Right lobe of liver (tissue), 6 donors: Measurements from ENCODE around the gene TSPAN8. TPM values are rescaled to one million over a fixed set of nuclear protein-coding genes. Genes with fewer than 3 reads are reported as not detected.
A peak's percentile ranks its signal among the peaks of the same experiment; 100 is the strongest.

Source experiments
- ATAC-seq, 4 donors: fragments of 200-7000 bp; cut with Tn5 transposase; one replicate each; pipeline ENCODE4 v1.9.1; 2020; ENCODE audit warnings: mild to moderate bottlenecking in 4 of 4, moderate library complexity in 4 of 4
- DNase-seq, 3 donors: peaks; one replicate each; pipeline ENCODE4 v3.0.0-alpha.2; 2020
- H3K27ac ChIP-seq, 3 donors: fragments of 200-600 bp; one replicate each; pipeline ENCODE4 v1.8.0; 2022
- H3K27me3 ChIP-seq, 2 donors: fragments of 200-600 bp; one replicate each; pipeline ENCODE4 v1.8.0; 2022
- H3K36me3 ChIP-seq, 4 donors: fragments of 200-600 bp; sonication (generic) in 1 of 4; one replicate each; pipeline versions ENCODE4 v1.5.1 to v1.8.0; 2017 to 2022; ENCODE audit warnings: control low read depth in 1 of 4
- H3K4me1 ChIP-seq, 4 donors: fragments of 200-600 bp; sonication (generic) in 1 of 4; one replicate each; pipeline versions ENCODE4 v1.5.1 to v1.8.0; 2017 to 2022; ENCODE audit warnings: control low read depth in 1 of 4
- H3K4me3 ChIP-seq, 3 donors: fragments of 200-600 bp; one replicate each; pipeline ENCODE4 v1.8.0; 2022
- H3K9me3 ChIP-seq, 4 donors: fragments of 200-600 bp; sonication (generic) in 1 of 4; one replicate each; pipeline versions ENCODE4 v1.5.1 to v1.8.0; 2017 to 2022; ENCODE audit warnings: control low read depth in 1 of 4
- CTCF ChIP-seq, 4 donors: fragments of 200-600 bp in 3 of 4; fragments of 450-650 bp in 1 of 4; IDR thresholded peaks; one replicate each; pipeline versions ENCODE4 v1.5.1 to v1.8.0; 2016 to 2022; ENCODE audit warnings: antibody characterized with exemption in 4 of 4, mild to moderate bottlenecking in 2 of 4
- POLR2A ChIP-seq: fragments of 450-650 bp; IDR thresholded peaks from one replicate; pipeline ENCODE4 v1.6.1; 2017; ENCODE audit warnings: antibody characterized with exemption, mild to moderate bottlenecking
- WGBS: methylation state at CpG from one replicate; pipeline ENCODE4 v1.1.6; 2018; ENCODE audit warnings: low coverage, low lambda C conversion rate; ENCODE audit not compliant: insufficient coverage; ENCODE audit errors: missing lambda C conversion rate; 5-methylcytosine and 5-hydroxymethylcytosine counted together
- intact Hi-C, 2 donors: fragments of 100-400 bp; cut with DNase I; formaldehyde crosslinking; loops; one replicate each; pipeline versions ENCODE4 v1.11.2 to v1.14.1; 2022
- total RNA-seq, 6 experiments: library from RNA; depleted of rRNA in 2 of 6; stranded (reverse); fragments of >200 nt in 2 of 6; fragmentation: NEBNext Ultra II Directional in 3 of 6; extraction: Animal tissue kit (Norgen Biotek cat#: 25700) in 3 of 6; gene quantifications; one replicate each; pipeline versions ENCODE4 v1.1.0 to v1.2.4, GENCODE V29; 2016 to 2023
- donor health status: DM: no; HTN: yes; CAD: no.
- donor health status: DM: no; HTN: no; CAD: no.
- donor health status: DM: no; HTN: no; CAD: no.
- donor health status: DM: no; HTN: yes; CAD: no.
- donor health status: DM: no; HTN: yes; CAD: no.

TSPAN8 gene
- total RNA-seq, 6 experiments from 2014 or later = 2.0 to 12.6 (median 7.8) TPM

DNA sequence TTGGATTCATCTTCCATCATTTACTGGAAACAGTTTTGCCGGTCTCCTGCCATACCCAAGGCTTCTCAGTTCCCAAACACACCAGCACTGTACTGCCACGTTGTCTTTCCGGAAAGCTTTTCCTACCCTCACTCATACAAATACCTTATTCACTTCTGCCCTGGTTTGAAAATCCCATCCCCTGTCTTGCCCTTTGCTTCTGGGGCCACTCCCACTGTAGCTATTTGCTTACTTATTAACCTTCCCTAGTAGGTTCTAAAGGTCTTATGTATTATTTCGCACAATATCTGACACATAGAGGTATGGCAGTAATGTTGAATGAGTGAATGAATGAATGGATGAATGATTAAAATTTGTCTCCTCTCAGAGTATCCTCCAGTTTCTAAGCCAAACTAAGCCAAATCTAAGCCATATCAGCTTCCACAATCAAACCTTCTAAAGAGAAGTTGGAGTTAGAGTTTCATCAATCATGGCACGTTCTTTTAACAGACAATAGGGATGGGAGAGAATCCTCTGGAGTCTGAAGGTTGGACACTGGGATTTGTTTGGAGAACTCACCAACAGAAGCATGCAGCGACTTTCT, 18.6 kb downstream of the TSPAN8 start:
- TF ChIP-seq CTCF (IDR thresholded peaks at IDR 0.05) (no peak), POLR2A (no peak)
- Histone ChIP-seq H3K27me3 (no peaks in the 10 kb centered on the region), H3K4me1 (peaks cover 0 to 17% (median 5%) of the 10 kb centered on the region in 4 donors), H3K9me3 (no peaks in the 10 kb centered on the region), H3K36me3 (no peaks in the 10 kb centered on the region), H3K4me3 (no peak overlapping the region), H3K27ac (peak overlapping the region in 2 of 3 donors; percentile 14 to 18)
- peak; percentile 63 to 88 (median 81) for ATAC-seq
- peak in 1 of 3 donors; percentile 16 for DNase-seq
- intact Hi-C loops = no loop called here
- 47% methylated on average over 6 of the region's 6 CpGs for WGBS

DNA sequence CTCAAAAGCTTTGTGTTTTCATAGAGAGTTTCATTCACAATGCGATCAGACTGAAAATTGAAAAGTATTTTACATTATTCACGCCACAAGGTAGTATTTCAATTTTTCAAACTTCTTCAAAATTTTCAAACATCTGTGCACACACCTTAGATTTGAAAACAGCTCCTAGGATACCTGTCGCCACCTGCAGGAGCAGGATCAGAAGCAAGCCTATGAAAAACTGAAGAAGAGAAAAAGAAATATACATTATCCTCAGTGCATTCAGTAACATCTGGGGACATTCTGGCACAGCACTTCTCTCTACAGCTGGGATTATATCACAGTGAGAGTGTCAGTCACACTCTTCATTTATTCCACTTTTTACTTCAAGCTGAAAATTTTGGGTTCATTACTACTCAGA, 19.8 kb downstream of the TSPAN8 start:
- Histone ChIP-seq H3K4me1 (peaks cover 0 to 17% (median 5%) of the 10 kb centered on the region in 4 donors), H3K27me3 (no peaks in the 10 kb centered on the region), H3K27ac (no peak overlapping the region), H3K36me3 (no peaks in the 10 kb centered on the region), H3K4me3 (no peak overlapping the region), H3K9me3 (no peaks in the 10 kb centered on the region)
- ATAC-seq = no peak
- TF ChIP-seq POLR2A (no peak), CTCF (IDR thresholded peaks at IDR 0.05) (no peak)
- intact Hi-C loops = no loop called here
- WGBS = 60% methylated on average over 3 of the region's 3 CpGs
- DNase-seq = no peak

DNA sequence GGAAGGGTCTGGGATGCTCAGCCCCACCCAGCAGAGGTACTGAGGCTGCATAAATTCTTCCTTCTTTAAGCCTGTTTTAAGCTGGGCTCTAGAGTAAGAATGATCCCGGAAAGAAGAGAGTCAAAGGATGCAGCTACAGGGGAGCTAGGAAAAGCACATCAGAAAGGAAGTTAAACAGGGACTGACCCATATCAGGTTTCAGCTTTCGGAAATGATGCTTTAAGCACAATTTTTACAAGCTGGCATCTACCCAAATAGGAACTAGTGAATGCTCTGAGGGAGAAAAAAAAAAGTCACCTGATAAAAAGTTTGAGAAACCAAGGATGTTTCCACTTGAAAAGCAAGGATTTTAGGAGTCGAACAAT, 22.0 kb downstream of the TSPAN8 start:
- Histone ChIP-seq H3K9me3 (no peaks in the 10 kb centered on the region), H3K36me3 (no peaks in the 10 kb centered on the region), H3K4me1 (peaks cover 0 to 10% (median 2%) of the 10 kb centered on the region in 4 donors), H3K27me3 (no peaks in the 10 kb centered on the region), H3K27ac (no peak overlapping the region), H3K4me3 (no peak overlapping the region)
- TF ChIP-seq POLR2A (no peak), CTCF (IDR thresholded peaks at IDR 0.05) (no peak)
- intact Hi-C loops = no loop called here
- ATAC-seq (peak in 3 of 4 donors; percentile 11 to 47 (median 33)), DNase-seq (no peak)
- WGBS = 52% methylated on average over 3 of the region's 3 CpGs

DNA sequence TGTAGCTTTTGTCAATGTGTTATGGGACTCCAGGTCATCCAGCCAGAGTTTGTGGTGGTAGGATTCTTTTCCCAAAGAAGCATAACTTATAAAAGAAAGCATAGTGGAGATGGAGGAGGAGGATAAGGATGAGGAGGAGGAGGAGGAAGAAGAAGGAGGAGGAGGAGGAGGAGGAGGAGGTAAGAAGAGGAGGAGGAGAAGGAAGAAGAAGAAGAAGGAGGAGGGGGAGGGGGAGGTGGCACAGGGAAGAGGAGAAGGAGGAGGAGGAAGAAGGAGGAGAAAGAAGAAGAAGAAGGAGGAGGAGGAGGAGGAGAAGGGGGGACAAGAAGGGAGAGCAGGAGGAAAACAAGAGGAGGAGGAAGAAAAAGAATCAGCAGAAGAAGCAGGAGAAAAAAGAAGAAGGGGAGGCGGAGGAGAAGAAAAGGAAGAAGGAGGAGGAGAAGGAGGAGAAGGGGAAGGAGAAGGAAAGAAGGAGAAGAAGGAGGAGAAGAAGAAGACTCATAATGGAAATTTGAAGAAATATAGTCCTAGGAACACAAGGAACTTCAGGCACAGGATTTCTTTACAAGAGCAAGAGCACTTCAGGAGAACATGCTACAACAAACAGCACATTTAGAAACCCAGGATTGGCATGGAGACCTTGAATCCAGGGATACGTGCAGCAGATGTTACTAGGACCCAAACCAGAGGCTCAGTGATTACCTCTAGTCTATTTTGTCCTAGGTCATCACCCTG, 22.6 kb downstream of the TSPAN8 start:
- 47% methylated on average over 2 of the region's 2 CpGs for WGBS
- no peak for TF ChIP-seq POLR2A
- no peak for TF ChIP-seq CTCF (IDR thresholded peaks at IDR 0.05)
- no peak overlapping the region for H3K27ac ChIP-seq
- H3K4me3 ChIP-seq = no peak overlapping the region
- intact Hi-C loops = no loop called here
- DNase-seq (no peak), ATAC-seq (no peak)
- H3K4me1 ChIP-seq = peaks cover 0 to 10% (median 0%) of the 10 kb centered on the region in 4 donors
- no peaks in the 10 kb centered on the region for H3K9me3 ChIP-seq
- H3K36me3 ChIP-seq = no peaks in the 10 kb centered on the region
- H3K27me3 ChIP-seq = no peaks in the 10 kb centered on the region
